Measurements from ENCODE around the gene DOCK10. TPM values are rescaled to one million over a fixed set of nuclear protein-coding genes. Genes with fewer than 3 reads are reported as not detected.

DOCK10 gene
- polyA plus RNA-seq, 1 donor (not counting 4 experiments of a cell fraction or from before 2014, with no cell fraction given) = 2.5 TPM

DNA sequence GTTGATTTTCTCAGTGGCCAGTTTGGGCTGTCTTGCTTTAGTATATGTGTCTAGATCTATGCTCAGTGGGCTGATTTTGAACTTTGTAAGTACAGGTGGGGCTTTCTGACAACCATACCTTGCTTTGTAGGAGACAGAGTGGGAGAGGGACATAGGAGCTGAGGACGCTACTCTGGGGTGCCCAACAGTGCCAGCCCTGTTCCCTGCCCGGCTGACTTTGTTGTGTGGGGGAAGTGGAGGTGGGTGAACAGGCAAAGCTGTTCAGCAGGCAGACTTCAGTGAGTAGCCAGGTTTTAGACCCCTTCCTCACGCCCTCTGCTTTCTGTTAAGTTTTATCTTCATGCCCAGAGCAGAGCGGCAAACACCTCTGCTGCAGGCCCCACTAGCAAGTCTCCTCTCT, 44.2 kb upstream of the DOCK10 start:
- Histone ChIP-seq H2AFZ (ENCODE audit: control insufficient read depth, low read length) (no peak overlapping the region), H3K27ac (ENCODE audit: control insufficient read depth, insufficient read depth, low read length) (no peak overlapping the region), H3K4me2 (ENCODE audit: control insufficient read depth, extremely low read depth, insufficient read depth, low read depth, low read length) (no peak overlapping the region), H4K20me1 (ENCODE audit: control insufficient read depth, extremely low read depth, insufficient read depth, low read length) (no peaks in the 10 kb centered on the region), H3K9ac (ENCODE audit: control insufficient read depth, extremely low read depth, insufficient read depth, low read length) (no peak overlapping the region), H3K27me3 (ENCODE audit: control insufficient read depth, extremely low read depth, insufficient read depth, low read length) (no peaks in the 10 kb centered on the region), H3K4me3 (ENCODE audit: control insufficient read depth in 2 of 3, extremely low read depth in 1 of 3, insufficient read depth in 2 of 3, low read depth in 1 of 3, low read length in 3 of 3) (no peak overlapping the region), H3K9me3 (ENCODE audit: control insufficient read depth, low read depth, low read length) (no peaks in the 10 kb centered on the region), H3K79me2 (ENCODE audit: control insufficient read depth, insufficient read depth, low read length) (no peaks in the 10 kb centered on the region), H3K36me3 (ENCODE audit: control insufficient read depth in 2 of 2, extremely low read depth in 1 of 2, insufficient read depth in 2 of 2, low read length in 2 of 2) (no peaks in the 10 kb centered on the region), H3K9me1 (ENCODE audit: control insufficient read depth, extremely low read depth, insufficient read depth, low read length) (no peaks in the 10 kb centered on the region), H3K4me1 (ENCODE audit: control insufficient read depth, extremely low read depth, insufficient read depth, low read length) (peaks cover under 1% of the 10 kb centered on the region)
- no peak for FAIRE-seq
- dilution Hi-C loops (cut with MboI; ENCODE audit: extremely low pct_ligation_motif_present, low sequenced_read_pairs) = no loop called here
- no peak for TF ChIP-seq EZH2 (IDR thresholded peaks at IDR 0.05; ENCODE audit: low read length)
- TF ChIP-seq, protein P1, sequence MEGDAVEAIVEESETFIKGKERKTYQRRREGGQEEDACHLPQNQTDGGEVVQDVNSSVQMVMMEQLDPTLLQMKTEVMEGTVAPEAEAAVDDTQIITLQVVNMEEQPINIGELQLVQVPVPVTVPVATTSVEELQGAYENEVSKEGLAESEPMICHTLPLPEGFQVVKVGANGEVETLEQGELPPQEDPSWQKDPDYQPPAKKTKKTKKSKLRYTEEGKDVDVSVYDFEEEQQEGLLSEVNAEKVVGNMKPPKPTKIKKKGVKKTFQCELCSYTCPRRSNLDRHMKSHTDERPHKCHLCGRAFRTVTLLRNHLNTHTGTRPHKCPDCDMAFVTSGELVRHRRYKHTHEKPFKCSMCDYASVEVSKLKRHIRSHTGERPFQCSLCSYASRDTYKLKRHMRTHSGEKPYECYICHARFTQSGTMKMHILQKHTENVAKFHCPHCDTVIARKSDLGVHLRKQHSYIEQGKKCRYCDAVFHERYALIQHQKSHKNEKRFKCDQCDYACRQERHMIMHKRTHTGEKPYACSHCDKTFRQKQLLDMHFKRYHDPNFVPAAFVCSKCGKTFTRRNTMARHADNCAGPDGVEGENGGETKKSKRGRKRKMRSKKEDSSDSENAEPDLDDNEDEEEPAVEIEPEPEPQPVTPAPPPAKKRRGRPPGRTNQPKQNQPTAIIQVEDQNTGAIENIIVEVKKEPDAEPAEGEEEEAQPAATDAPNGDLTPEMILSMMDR (optimal IDR thresholded peaks at IDR 0.05 in 1 of 3, IDR thresholded peaks at IDR 0.05 in 1 of 3, conservative IDR thresholded peaks at IDR 0.05 in 1 of 3; ENCODE audit: extremely low read depth in 1 of 3, insufficient read depth in 2 of 3, low read length in 3 of 3) = no peak
- no peak for DNase-seq (ENCODE audit: low read depth, low spot score)

DNA sequence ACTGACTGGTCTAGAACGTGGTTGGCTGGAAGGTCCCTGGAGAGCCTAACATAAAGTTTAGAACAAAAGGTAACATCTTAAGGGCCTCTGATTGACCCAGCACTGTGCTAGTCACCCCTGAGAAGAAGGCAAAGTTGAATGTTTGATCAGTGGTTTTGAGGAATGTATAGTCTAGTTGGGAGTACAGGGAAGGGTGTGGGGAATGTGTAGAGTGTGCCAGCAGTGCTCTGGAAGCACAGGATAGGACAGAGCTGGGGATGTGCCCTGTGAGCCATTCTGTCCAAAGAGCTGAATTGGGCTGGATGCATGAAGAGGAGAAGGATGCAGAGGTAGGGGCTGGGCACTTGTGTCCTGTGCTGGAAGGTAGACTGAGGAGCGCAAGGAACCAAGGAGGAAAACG, 41.0 kb upstream of the DOCK10 start:
- Histone ChIP-seq H3K79me2 (ENCODE audit: control insufficient read depth, insufficient read depth, low read length) (no peaks in the 10 kb centered on the region), H3K4me3 (ENCODE audit: control insufficient read depth in 2 of 3, extremely low read depth in 1 of 3, insufficient read depth in 2 of 3, low read depth in 1 of 3, low read length in 3 of 3) (no peak overlapping the region), H3K27ac (ENCODE audit: control insufficient read depth, insufficient read depth, low read length) (no peak overlapping the region), H3K9me3 (ENCODE audit: control insufficient read depth, low read depth, low read length) (no peaks in the 10 kb centered on the region), H3K27me3 (ENCODE audit: control insufficient read depth, extremely low read depth, insufficient read depth, low read length) (no peaks in the 10 kb centered on the region), H3K9ac (ENCODE audit: control insufficient read depth, extremely low read depth, insufficient read depth, low read length) (no peak overlapping the region), H3K4me2 (ENCODE audit: control insufficient read depth, extremely low read depth, insufficient read depth, low read depth, low read length) (no peak overlapping the region), H3K4me1 (ENCODE audit: control insufficient read depth, extremely low read depth, insufficient read depth, low read length) (no peaks in the 10 kb centered on the region), H4K20me1 (ENCODE audit: control insufficient read depth, extremely low read depth, insufficient read depth, low read length) (no peaks in the 10 kb centered on the region), H3K9me1 (ENCODE audit: control insufficient read depth, extremely low read depth, insufficient read depth, low read length) (no peaks in the 10 kb centered on the region), H2AFZ (ENCODE audit: control insufficient read depth, low read length) (no peak overlapping the region), H3K36me3 (ENCODE audit: control insufficient read depth in 2 of 2, extremely low read depth in 1 of 2, insufficient read depth in 2 of 2, low read length in 2 of 2) (no peaks in the 10 kb centered on the region)
- no peak for TF ChIP-seq EZH2 (IDR thresholded peaks at IDR 0.05; ENCODE audit: low read length)
- TF ChIP-seq, protein P1 (optimal IDR thresholded peaks at IDR 0.05 in 1 of 3, IDR thresholded peaks at IDR 0.05 in 1 of 3, conservative IDR thresholded peaks at IDR 0.05 in 1 of 3; ENCODE audit: extremely low read depth in 1 of 3, insufficient read depth in 2 of 3, low read length in 3 of 3) = no peak
- DNase-seq (ENCODE audit: low read depth, low spot score) (no peak), FAIRE-seq (no peak)
- dilution Hi-C loops (cut with MboI; ENCODE audit: extremely low pct_ligation_motif_present, low sequenced_read_pairs) = no loop called here
